GM12872 (cell line): ENCODE measurements around the gene THUMPD1.

ENCODE experiments used
- TF ChIP-seq, protein P1 (sequence below): IDR thresholded peaks from 3 replicates; pipeline ENCODE4 v1.5.1; 2011; ENCODE audit warnings: low read depth, mild to moderate bottlenecking, low read length, moderate library complexity; ENCODE audit not compliant: insufficient read depth

Gene THUMPD1

DNA sequence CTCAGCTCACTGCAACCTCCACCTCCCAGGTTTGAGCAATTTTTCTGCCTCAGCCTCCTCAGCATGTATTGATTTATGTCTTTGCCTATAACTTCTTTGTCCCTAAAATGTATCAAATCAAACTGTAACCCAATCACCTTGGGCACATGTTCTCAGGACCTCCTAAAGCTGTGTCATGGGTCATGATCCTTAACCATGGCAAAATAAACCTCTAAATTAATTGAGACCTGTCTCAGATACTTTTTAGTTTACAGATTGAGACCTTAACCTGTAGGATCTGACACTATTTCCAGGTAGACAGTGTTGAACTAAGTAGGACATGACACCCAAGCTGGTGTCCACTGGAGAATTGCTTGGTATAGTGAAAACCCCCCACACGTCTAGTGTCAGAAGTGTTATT, 19.6 kb upstream of the THUMPD1 start:
- TF ChIP-seq, protein P1, sequence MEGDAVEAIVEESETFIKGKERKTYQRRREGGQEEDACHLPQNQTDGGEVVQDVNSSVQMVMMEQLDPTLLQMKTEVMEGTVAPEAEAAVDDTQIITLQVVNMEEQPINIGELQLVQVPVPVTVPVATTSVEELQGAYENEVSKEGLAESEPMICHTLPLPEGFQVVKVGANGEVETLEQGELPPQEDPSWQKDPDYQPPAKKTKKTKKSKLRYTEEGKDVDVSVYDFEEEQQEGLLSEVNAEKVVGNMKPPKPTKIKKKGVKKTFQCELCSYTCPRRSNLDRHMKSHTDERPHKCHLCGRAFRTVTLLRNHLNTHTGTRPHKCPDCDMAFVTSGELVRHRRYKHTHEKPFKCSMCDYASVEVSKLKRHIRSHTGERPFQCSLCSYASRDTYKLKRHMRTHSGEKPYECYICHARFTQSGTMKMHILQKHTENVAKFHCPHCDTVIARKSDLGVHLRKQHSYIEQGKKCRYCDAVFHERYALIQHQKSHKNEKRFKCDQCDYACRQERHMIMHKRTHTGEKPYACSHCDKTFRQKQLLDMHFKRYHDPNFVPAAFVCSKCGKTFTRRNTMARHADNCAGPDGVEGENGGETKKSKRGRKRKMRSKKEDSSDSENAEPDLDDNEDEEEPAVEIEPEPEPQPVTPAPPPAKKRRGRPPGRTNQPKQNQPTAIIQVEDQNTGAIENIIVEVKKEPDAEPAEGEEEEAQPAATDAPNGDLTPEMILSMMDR: no peak

DNA sequence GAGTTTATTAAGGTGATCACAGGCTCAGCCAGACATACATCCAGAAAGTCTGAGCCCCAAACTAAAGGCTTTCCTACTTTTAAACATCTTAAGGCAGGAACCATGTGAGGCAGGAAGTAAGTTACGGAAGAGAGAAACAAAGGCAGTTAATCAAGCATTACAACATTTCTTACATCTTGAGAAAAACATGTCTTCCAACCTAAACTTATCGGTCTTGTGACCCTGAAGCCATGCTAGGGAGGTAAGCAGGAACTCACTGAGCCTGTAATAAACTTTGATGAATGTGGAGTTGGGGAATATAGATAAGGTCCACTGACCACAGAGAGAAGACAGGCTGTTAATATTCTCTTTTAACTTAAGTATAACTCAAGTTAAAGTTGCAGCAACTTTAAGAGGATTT, 18.7 kb upstream of the THUMPD1 start:
- TF ChIP-seq, protein P1: no peak

DNA sequence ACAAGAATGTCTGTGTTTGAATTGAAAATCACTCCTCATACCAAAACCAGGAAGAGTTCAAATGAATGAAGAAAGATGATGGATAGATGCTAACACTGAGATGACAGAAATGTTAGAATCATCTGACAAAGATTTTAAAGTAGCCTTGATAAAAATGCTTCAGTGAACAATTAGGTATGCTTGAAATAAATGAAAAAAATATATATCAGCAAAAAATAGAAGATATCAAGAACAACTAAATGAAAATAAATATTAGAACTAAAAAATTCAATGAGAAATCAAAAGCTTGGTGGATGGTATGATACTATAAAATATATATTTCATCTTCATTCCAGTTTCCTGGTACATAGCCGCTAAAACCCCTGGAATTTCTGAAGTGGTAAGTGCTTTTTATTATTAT, 13.6 kb upstream of the THUMPD1 start:
- TF ChIP-seq, protein P1: no peak

DNA sequence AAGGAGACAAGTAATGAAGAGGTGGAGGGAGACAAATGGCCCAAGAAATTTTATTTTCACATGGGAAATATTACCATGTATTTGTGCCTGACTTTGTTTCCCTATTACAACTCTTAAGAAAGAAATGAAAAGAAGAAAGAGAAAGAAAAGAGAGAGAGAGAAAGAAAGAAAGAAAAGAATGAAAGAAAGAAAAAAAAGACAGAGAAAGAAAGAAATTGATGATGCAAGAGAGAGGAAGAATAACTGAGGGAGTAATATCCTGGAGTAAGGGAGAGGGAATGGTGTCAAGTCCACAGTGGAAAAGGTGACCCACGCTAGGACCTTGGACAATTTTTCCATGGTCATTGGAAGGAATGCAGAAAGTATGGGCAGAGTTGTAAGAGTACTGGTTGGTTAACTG, 12.1 kb upstream of the THUMPD1 start:
- TF ChIP-seq, protein P1: no peak

DNA sequence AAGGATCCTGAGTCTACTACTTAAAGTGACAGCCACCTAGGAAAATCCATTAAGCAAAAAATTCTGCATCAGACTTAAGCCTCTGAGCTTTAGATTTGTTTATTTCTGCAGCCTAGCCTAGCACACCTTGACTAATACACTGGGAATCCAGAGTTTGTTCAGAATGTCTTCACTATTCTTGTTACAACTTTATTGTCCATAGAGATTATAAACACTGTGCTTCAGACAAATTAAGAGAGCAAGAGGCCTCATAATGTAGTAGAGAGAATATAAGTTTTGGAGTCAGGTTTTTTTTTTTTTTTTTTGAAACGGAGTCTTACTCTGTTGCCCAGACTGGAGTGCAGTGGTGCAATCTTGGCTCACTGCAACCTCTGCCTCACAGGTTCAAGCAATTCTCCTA, 8.9 kb upstream of the THUMPD1 start:
- TF ChIP-seq, protein P1: no peak

DNA sequence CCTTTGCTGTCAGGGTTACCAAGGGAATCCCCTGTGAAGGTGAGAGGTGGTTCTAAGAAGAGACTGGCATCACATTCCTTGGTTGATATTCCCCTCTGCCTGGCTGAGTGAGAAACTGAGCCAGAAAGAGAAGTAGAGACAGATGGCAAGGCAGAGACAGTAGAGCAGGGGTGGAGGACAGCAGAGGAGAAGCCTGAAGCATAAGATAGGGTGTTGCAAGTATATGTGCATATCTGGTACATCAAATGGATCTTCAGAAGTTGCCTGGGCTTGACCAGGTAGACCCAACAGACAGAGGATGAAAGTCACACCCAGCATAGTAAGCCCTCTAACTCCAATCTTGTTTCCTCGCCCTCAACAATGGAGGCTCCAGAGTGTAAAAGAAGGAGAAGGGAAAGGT, 7.9 kb upstream of the THUMPD1 start:
- TF ChIP-seq, protein P1: no peak

DNA sequence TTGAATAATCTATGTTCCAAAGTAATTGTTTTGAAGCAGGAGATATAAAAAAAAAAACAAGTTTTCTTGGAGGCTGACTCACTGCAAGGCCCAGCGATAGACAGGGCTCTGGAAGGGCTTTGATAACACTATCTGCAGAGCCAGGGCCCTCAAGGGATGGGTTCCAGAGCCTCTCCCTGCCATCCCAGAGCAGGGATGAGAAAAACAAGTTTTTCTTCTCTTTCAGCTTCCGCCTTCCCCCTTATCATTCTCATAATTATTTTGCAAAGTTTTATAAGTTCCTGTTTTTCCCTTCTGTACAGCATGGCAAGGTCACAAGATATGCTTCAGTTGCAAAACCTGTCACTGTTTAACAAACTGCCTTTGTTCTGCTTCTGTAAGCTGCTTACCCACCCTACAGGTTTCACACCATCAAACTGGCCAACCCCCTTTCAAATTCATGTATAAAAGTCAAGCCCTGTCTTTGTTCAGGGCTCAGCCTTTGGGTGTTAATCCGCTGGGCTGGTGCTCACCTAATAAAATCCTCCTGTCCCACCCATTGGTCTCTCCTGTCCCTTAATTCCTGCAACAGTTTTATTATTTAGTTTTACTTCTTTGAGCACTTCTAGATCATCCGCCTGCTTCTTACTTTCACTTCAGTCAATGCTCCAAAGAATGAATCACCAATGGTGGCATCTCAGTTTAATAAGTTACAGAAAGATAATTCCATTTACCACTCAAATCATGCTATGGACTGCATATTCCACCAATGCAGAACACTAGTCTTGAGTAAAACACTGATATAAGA, 5.6 kb upstream of the THUMPD1 start:
- TF ChIP-seq, protein P1: no peak
